Transverse colon (tissue), 4 donors: ENCODE results near the gene UTP18. TPM values are rescaled to one million over a fixed set of nuclear protein-coding genes. Genes with fewer than 3 reads are reported as not detected.

ENCODE experiments used
- DNase-seq: peaks from one replicate; pipeline ENCODE4 v3.0.0-alpha.2; 2019
- H3K27ac ChIP-seq, 4 donors: fragments of 200-600 bp; sonication (generic); 2 replicates each; pipeline ENCODE4 v1.5.1; 2016 to 2018; ENCODE audit warnings: inconsistent platforms in 4 of 4
- H3K27me3 ChIP-seq: fragments of 200-600 bp; sonication (generic); 2 replicates; pipeline ENCODE4 v1.5.1; 2017; ENCODE audit warnings: inconsistent platforms
- H3K36me3 ChIP-seq, 4 donors: fragments of 200-600 bp; sonication (generic); 2 replicates each; pipeline ENCODE4 v1.5.1; 2017 to 2019; ENCODE audit warnings: inconsistent platforms in 4 of 4
- H3K4me1 ChIP-seq, 4 donors: fragments of 200-600 bp; sonication (generic); 2 replicates each; pipeline ENCODE4 v1.5.1; 2017 to 2020; ENCODE audit warnings: inconsistent platforms in 4 of 4
- H3K4me3 ChIP-seq, 4 donors: fragments of 200-600 bp; sonication (generic); 1 replicate in 1 of 4; 2 replicates in 3 of 4; pipeline versions ENCODE4 v1.5.1 to v1.6.1; 2017 to 2019; ENCODE audit warnings: inconsistent platforms in 4 of 4
- H3K9me3 ChIP-seq, 2 donors: fragments of 200-600 bp; sonication (generic); 2 replicates each; pipeline ENCODE4 v1.5.1; 2017 to 2019; ENCODE audit warnings: inconsistent platforms in 2 of 2
- EP300 ChIP-seq: sonication (generic); formaldehyde crosslinking; IDR thresholded peaks from one replicate; pipeline ENCODE4 v1.6.1; 2017; ENCODE audit warnings: antibody characterized with exemption, low read depth
- POLR2A ChIP-seq: fragments of 450-650 bp; IDR thresholded peaks from one replicate; pipeline ENCODE4 v1.6.1; 2016; ENCODE audit warnings: antibody characterized with exemption, mild to moderate bottlenecking, moderate library complexity
- POLR2AphosphoS5 ChIP-seq, 3 donors: sonication (generic); formaldehyde crosslinking; IDR thresholded peaks; one replicate each; pipeline ENCODE4 v1.6.1; 2016; ENCODE audit warnings: antibody characterized with exemption in 3 of 3
- WGBS, 2 donors: methylation state at CpG; one replicate each; pipeline ENCODE4 v1.1.5; 2018; ENCODE audit warnings: low coverage in 1 of 2; 5-methylcytosine and 5-hydroxymethylcytosine counted together
- in situ Hi-C, 4 donors: fragments of 200-750 bp; cut with MboI; loops; one replicate each; pipeline versions ENCODE4 v1.15.0 to v1.15.1; 2017; ENCODE audit warnings: low sequenced_read_pairs in 3 of 4, low pct_ligation_motif_present in 1 of 4, low pct_unique_long_range_greater_than_20kb in 1 of 4
- intact Hi-C: fragments of 100-400 bp; cut with DNase I; formaldehyde crosslinking; loops from one replicate; pipeline ENCODE4 v1.15.1; 2023; ENCODE audit warnings: low total_unique reads
- total RNA-seq, 4 donors: library from RNA; depleted of rRNA; stranded (reverse); fragments of >200 nt; gene quantifications; one replicate each; pipeline ENCODE4 v1.1.0, GENCODE V29; 2016
- TF ChIP-seq, protein P1 (sequence below), 5 experiments: fragments of 200-600 bp in 3 of 5; fragments of 450-650 bp in 2 of 5; sonication (generic) in 3 of 5; IDR thresholded peaks; 1 replicate in 2 of 5; 2 replicates in 3 of 5; pipeline ENCODE4 v1.5.1; 2016 to 2017; ENCODE audit warnings: antibody characterized with exemption in 5 of 5, inconsistent platforms in 3 of 5, mild to moderate bottlenecking in 2 of 5, moderate library complexity in 1 of 5

UTP18 gene
- total RNA-seq, 4 donors from 2014 or later, result 13.1 to 33.0 (median 18.8) TPM

DNA sequence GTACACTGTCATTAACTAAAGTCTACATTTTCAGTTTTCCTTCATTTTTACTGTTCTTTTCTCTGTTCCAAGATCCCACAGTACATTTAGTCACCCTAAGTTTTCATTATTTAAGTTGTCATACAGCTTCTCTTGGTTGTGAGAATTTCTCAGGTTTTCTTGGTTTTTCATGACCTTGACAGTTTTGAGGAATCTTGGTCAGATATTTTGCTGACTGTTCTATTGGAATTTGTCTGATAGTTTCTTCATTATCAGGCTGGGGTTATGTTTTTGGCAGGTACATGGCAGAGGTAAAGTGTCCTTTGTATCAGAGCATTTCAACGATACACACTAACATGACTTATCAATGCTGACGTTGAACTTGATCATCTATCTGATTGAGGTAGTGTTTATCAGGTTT lies 20.1 kb upstream of the UTP18 start:
- no peak overlapping the region for H3K27ac ChIP-seq
- no peaks in the 10 kb centered on the region for H3K27me3 ChIP-seq
- no peak for TF ChIP-seq POLR2A
- TF ChIP-seq, protein P1, sequence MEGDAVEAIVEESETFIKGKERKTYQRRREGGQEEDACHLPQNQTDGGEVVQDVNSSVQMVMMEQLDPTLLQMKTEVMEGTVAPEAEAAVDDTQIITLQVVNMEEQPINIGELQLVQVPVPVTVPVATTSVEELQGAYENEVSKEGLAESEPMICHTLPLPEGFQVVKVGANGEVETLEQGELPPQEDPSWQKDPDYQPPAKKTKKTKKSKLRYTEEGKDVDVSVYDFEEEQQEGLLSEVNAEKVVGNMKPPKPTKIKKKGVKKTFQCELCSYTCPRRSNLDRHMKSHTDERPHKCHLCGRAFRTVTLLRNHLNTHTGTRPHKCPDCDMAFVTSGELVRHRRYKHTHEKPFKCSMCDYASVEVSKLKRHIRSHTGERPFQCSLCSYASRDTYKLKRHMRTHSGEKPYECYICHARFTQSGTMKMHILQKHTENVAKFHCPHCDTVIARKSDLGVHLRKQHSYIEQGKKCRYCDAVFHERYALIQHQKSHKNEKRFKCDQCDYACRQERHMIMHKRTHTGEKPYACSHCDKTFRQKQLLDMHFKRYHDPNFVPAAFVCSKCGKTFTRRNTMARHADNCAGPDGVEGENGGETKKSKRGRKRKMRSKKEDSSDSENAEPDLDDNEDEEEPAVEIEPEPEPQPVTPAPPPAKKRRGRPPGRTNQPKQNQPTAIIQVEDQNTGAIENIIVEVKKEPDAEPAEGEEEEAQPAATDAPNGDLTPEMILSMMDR (IDR thresholded peaks at IDR 0.05), result no peak
- TF ChIP-seq POLR2AphosphoS5 (IDR thresholded peaks at IDR 0.05), result no peak
- no peak for TF ChIP-seq EP300
- in situ Hi-C loops (no loop called here), intact Hi-C loops (no loop called here)
- H3K36me3 ChIP-seq, result peaks cover 0 to 4% (median 0%) of the 10 kb centered on the region in 4 donors
- H3K4me1 ChIP-seq, result peaks cover 0 to 10% (median 0%) of the 10 kb centered on the region in 4 donors
- H3K9me3 ChIP-seq, result no peaks in the 10 kb centered on the region
- WGBS, 2 donors, result 93 to 100% methylated on average over 2 of the region's 2 CpGs
- DNase-seq, result no peak
- H3K4me3 ChIP-seq, result no peak overlapping the region

DNA sequence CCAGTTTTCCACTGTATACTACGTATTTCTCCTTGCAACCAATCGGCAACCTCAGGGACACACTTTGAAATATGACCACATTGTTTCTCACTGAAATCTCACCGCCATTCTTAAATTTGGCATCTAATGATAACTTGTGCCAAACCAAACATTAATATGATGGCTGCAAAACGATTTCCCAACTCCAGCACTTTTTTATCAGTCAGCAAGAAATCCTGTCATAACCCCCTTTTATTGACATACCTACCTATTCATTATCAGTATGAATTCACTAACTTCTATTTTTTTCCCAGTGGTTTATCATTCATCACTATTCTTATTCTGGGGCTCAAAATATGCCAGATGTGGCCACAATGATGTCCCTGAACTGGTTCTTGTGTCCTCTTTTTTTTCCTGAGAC lies 16.3 kb upstream of the UTP18 start:
- H3K27me3 ChIP-seq, result no peaks in the 10 kb centered on the region
- no peak for DNase-seq
- intact Hi-C loops, result no loop called here
- no peak overlapping the region for H3K4me3 ChIP-seq
- H3K27ac ChIP-seq, result no peak overlapping the region
- H3K9me3 ChIP-seq, result no peaks in the 10 kb centered on the region
- peaks cover 0 to under 1% (median 0%) of the 10 kb centered on the region in 4 donors for H3K4me1 ChIP-seq
- in situ Hi-C loops, result no loop called here
- no peaks in the 10 kb centered on the region for H3K36me3 ChIP-seq
- TF ChIP-seq EP300 (no peak), POLR2AphosphoS5 (IDR thresholded peaks at IDR 0.05) (no peak), POLR2A (no peak)
- TF ChIP-seq, protein P1 (IDR thresholded peaks at IDR 0.05), result no peak
- 81 to 86% methylated on average over 3 to 4 of the region's 4 CpGs for WGBS, 2 donors

DNA sequence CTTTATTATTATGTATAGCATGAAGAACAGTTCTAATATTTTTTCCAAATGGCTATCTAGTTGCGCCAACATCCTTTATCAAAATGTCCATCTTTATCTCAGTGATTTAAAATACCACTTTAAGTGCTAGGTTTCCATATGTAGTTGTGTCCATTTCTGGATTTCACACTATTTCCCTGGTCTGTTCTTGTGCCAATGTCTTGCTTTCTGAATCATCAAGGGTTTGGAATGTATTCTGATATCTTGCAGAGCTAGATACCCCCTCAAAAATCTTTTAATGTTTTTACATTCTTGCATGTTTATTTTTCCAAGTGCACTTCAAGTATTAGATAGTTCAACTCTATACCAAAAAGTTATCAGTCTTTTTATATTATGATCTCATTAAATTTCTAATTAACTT lies 14.8 kb upstream of the UTP18 start:
- Histone ChIP-seq H3K4me3 (no peak overlapping the region), H3K27ac (no peak overlapping the region), H3K9me3 (no peaks in the 10 kb centered on the region), H3K4me1 (no peaks in the 10 kb centered on the region), H3K27me3 (no peaks in the 10 kb centered on the region), H3K36me3 (no peaks in the 10 kb centered on the region)
- no peak for TF ChIP-seq POLR2A
- TF ChIP-seq, protein P1 (IDR thresholded peaks at IDR 0.05), result no peak
- no peak for TF ChIP-seq POLR2AphosphoS5 (IDR thresholded peaks at IDR 0.05)
- TF ChIP-seq EP300, result no peak
- in situ Hi-C loops (no loop called here), intact Hi-C loops (no loop called here)
- 95 to 100% methylated on average over 1 of the region's 1 CpG for whole genome bisulfite sequencing, 2 donors
- DNase-seq, result no peak

DNA sequence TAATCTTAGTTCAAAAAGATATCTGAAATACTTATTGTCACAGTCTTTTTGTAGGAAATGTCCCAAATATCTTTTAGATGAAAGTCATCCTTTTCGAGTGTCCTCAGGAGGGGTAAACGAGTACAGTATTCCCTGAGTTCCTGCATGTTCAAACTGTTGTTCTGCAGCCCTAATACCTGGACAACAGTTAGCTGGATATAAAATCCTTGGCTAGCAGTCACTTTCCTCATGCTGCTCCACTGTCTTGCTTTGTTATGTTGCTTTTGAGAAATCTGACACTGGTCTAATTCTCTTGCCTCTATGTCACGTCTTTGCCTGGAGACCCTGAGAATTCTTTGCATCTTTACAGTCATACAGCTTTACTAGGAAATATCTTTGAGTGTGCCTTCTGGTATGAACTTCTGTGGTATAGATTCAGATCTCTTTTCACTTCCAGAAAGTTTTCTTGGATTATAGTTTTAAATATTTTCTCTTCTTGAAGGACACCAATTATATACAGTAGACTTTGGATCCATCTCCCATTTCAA lies 10.0 kb upstream of the UTP18 start:
- Histone ChIP-seq H3K4me1 (peaks cover 0 to 6% (median under 1%) of the 10 kb centered on the region in 4 donors), H3K27me3 (no peaks in the 10 kb centered on the region), H3K27ac (no peak overlapping the region), H3K36me3 (peaks cover 0 to 11% (median 0%) of the 10 kb centered on the region in 4 donors), H3K4me3 (no peak overlapping the region), H3K9me3 (no peaks in the 10 kb centered on the region)
- DNase-seq, result no peak
- intact Hi-C loops, result no loop called here
- 95 to 100% methylated on average over 3 of the region's 3 CpGs for WGBS, 2 donors
- in situ Hi-C loops, result no loop called here
- no peak for TF ChIP-seq POLR2A
- no peak for TF ChIP-seq EP300
- TF ChIP-seq, protein P1 (IDR thresholded peaks at IDR 0.05), result no peak
- no peak for TF ChIP-seq POLR2AphosphoS5 (IDR thresholded peaks at IDR 0.05)
